ENCODE data around the gene PLET1. TPM values are rescaled to one million over a fixed set of nuclear protein-coding genes. Genes with fewer than 3 reads are reported as not detected.

Gene PLET1
- total and polyA plus RNA-seq, 2 donors, result not detected

DNA sequence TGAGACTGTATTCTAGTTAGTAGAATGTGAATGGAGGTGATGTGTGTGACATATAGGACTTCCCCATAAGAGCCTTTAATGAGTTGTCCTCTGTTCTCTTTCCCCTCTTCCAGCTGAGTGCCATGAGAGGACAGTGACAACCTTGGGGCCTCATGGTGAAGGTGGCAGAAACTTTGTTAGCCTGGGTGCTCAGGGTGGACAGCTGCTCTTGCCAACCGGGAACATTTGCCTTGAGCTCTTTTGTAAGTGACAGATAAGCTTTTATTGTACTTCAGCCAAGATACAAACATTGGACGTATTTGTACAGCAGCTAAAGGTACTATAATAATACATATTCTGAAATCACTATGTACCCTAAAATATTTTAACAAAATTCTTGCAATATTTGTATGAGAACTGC lies 33.0 kb upstream of the PLET1 start:
- 51% methylated on average over 2 of the region's 2 CpGs for WGBS
- Histone ChIP-seq H3K4me3 (ENCODE audit: low read depth, low read length) (no peak overlapping the region), H3K36me3 (ENCODE audit: insufficient read depth) (no peaks in the 10 kb centered on the region), H3K27ac (ENCODE audit: low read depth) (no peak overlapping the region), H3K4me1 (ENCODE audit: insufficient read depth) (peaks cover 3% of the 10 kb centered on the region)
- no peak for DNase-seq (ENCODE audit: extremely low spot score)

DNA sequence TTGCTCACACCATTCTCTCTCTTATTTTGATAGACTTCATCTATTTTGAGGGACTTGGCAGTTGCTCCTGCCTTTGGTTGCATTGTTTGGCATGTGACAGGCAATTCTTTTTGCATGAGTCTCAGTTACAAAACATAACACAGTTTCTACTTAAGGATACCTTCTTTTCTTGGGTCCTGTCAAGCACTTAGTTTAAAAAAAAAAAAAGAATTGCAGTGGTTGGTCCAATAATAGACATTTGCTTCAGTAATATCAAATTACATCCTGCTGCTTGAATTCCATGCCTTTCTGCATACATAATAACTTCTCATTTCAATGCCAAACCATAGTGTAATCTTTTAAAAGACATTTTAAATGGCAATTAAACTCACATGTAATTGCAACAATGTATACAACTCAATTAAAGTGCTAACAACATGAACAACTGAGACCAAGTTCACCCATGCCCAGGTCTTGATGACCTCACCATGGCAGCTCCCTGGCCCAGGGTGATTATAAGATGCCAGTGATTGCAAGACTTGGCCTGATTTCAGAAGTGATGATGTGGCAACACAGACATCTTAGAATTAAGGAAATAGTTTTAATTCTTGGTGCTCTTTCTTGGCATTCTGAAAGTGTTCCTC lies 32.2 kb upstream of the PLET1 start:
- no peak for DNase-seq (ENCODE audit: extremely low spot score)
- H3K36me3 ChIP-seq (ENCODE audit: insufficient read depth), result no peaks in the 10 kb centered on the region
- H3K27ac ChIP-seq (ENCODE audit: low read depth), result no peak overlapping the region
- no peak overlapping the region for H3K4me3 ChIP-seq (ENCODE audit: low read depth, low read length)
- peaks cover 3% of the 10 kb centered on the region for H3K4me1 ChIP-seq (ENCODE audit: insufficient read depth)

DNA sequence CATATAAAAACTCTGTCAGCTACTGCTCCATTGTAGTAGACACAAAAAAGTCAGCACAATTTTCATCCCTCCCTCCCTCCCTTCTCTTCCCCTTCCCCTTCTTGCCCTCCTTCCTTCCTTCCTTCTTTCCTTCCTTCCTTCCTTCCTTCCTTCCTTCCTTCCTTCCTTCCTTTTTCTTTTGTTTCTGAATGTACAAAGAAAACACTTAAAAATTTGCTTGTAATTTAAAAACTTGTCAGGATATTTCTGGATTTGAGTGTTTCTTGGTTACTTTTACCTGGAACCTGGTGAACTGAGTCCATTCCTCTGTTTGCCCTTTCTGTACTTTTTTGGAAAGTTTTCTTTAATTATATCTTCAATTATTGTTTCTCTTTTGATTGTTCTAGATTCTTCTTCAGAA lies 31.5 kb upstream of the PLET1 start:
- DNase-seq (ENCODE audit: extremely low spot score), result no peak
- H3K4me3 ChIP-seq (ENCODE audit: low read depth, low read length), result no peak overlapping the region
- H3K4me1 ChIP-seq (ENCODE audit: insufficient read depth), result peaks cover 3% of the 10 kb centered on the region
- no peak overlapping the region for H3K27ac ChIP-seq (ENCODE audit: low read depth)
- H3K36me3 ChIP-seq (ENCODE audit: insufficient read depth), result no peaks in the 10 kb centered on the region

DNA sequence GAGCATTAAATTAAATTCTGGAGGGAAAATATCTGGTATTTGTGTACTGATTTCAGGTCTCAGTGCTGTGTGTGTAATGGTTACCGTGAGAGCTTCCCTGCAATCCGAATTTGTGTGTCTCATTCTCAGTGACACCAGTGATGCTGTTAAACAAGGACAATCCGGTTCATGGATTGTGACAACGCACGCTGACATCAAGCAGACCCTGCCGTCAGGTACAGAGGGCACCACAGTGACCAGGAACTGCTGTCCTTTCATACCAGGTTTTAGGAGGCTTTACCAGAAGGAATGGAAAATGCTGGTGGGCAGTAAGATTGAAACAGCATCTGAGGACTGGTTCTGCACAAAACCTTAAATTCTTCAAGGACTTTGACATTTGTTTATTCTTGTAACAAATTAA lies 30.5 kb upstream of the PLET1 start:
- Histone ChIP-seq H3K36me3 (ENCODE audit: insufficient read depth) (no peaks in the 10 kb centered on the region), H3K4me1 (ENCODE audit: insufficient read depth) (peaks cover 3% of the 10 kb centered on the region), H3K27ac (ENCODE audit: low read depth) (no peak overlapping the region), H3K4me3 (ENCODE audit: low read depth, low read length) (no peak overlapping the region)
- DNase-seq (ENCODE audit: extremely low spot score), result no peak
- 84% methylated on average over 6 of the region's 6 CpGs for WGBS

DNA sequence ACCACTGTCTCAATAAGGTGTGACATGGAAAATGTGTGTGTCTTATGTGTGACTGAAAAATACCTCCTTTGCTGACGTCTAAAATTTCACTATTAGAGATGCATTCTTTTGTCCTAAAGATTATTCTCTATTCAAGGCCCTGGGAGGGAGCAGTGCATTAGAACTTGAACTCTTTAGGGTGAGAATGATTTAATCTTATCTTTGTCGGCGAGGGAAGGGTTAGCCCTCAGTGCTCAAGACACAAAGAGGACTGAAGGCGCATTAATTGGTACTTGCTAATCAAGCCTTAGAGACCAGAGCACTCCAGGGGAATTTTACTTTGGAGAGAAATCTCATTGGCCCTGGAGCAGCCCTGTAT lies 29.8 kb upstream of the PLET1 start:
- H3K36me3 ChIP-seq (ENCODE audit: insufficient read depth), result no peaks in the 10 kb centered on the region
- H3K4me1 ChIP-seq (ENCODE audit: insufficient read depth), result peaks cover 3% of the 10 kb centered on the region
- H3K4me3 ChIP-seq (ENCODE audit: low read depth, low read length), result peak overlapping the region; percentile 60
- WGBS, result 15% methylated on average over 4 of the region's 4 CpGs
- DNase-seq (ENCODE audit: extremely low spot score), result no peak
- no peak overlapping the region for H3K27ac ChIP-seq (ENCODE audit: low read depth)

DNA sequence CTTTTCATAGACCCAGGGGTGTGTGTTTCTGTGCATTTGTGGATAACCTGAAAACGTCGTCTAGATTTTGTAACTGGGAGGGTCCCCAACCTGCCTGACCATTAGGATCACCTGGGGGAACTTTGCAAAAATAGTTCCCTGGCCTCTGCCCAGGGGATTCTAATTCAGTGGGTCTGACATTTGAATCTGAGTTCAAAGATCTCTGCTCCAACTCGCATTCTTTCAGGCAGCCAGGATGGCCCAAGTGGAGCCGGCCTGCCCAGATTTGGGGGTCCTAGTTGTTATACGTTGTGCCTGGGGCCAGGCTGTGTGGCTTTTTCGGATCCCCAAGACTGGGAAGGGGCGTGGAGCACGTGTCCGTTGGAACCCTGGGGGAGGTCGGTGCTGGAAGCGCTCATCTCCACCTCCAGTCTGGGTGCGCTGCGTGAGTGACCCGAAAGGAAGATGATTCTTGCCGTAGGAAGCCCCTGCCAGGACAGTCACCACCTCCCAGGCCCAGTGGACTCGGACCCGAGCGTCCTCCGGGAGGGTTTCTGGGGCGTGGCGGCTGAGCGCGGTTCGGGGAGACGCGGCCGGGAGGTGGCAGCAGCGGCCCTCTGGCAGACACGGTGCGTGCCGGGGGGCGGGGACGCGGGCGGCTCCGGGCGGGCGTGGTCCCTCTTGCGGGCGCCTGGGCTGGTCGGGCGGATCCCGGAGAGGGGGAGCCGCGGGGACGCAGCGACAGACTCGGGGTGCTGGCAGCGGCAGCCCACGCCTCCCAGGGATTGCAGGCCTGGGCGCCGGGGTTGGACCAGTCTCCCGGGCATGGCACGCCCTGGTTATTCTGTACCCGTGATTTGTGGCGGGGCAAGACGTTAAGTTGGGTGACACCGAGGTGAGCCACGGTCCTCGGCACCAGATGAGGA lies 29.2 kb upstream of the PLET1 start:
- Histone ChIP-seq H3K27ac (ENCODE audit: low read depth) (no peak overlapping the region), H3K4me3 (ENCODE audit: low read depth, low read length) (peak overlapping the region; percentile 60), H3K36me3 (ENCODE audit: insufficient read depth) (no peaks in the 10 kb centered on the region), H3K4me1 (ENCODE audit: insufficient read depth) (peaks cover 3% of the 10 kb centered on the region)
- WGBS, result 3% methylated on average over 60 of the region's 60 CpGs
- DNase-seq (ENCODE audit: extremely low spot score), result no peak

DNA sequence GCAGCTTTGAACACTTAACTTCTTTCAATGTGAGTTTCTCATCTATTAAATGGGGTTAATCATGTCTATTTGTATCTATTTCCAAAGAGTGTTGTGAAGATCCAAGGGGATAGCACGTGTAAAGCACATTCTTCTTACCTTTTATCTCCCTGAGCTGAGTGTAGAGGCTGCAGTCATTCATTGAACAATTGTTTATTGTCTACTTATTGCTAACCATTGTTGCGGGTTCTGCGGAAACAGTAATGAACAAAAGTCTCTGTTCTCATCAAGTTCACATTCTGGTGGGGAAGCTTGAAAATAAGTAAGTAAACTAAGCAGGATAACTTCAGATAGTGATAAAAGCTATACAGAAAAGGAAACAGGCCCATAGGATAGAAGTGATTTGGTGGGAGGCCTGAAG lies 27.4 kb upstream of the PLET1 start:
- Histone ChIP-seq H3K4me3 (ENCODE audit: low read depth, low read length) (no peak overlapping the region), H3K4me1 (ENCODE audit: insufficient read depth) (peaks cover 3% of the 10 kb centered on the region), H3K27ac (ENCODE audit: low read depth) (no peak overlapping the region), H3K36me3 (ENCODE audit: insufficient read depth) (no peaks in the 10 kb centered on the region)
- no peak for DNase-seq (ENCODE audit: extremely low spot score)
- WGBS, result 93% methylated on average over 3 of the region's 3 CpGs

DNA sequence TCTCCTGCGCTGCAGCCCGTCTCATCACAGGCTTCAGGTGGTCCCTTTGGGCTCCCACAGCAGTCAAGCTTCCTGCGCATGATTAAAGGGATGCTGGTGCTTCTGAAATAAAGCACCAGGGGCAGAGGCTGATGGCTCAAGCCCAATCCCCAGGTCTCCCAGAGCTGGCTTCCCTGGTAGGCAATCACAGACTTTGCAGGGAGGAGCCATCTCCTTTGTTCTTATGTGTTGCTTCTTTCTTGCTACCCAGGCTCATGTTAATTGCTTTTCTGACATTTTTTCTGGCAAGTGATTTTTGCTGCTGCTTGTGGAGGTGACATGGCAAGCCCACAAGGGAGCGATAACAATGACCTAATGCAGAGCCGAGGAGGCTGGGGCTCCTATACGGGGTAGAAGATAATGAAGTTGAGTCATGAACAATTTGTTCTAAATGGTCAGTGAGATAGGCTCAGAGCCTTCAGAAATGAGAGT lies 25.2 kb upstream of the PLET1 start:
- Histone ChIP-seq H3K27ac (ENCODE audit: low read depth) (no peak overlapping the region), H3K4me3 (ENCODE audit: low read depth, low read length) (no peak overlapping the region), H3K36me3 (ENCODE audit: insufficient read depth) (no peaks in the 10 kb centered on the region), H3K4me1 (ENCODE audit: insufficient read depth) (peaks cover 3% of the 10 kb centered on the region)
- 79% methylated on average over 6 of the region's 6 CpGs for WGBS
- DNase-seq (ENCODE audit: extremely low spot score), result no peak

DNA sequence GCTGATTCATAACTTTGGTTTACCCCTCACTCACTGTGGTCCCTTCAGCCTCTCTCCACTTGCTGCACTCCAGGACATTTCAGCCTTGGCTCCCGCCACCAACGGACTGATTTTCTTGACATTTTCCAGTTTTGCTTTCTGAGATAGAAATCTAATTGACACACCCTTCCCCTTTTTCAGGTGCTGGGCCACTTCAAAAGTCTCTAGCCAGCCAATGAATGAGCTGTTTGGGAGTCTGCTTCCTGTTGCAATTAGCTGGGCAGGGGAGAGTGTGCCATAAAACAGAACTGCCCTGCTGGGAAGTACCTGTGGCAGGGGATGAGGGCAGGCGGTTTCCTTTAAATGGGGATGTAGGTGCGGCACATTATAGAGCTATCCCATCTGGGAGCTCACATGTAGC lies 21.1 kb upstream of the PLET1 start:
- no peak overlapping the region for H3K27ac ChIP-seq (ENCODE audit: low read depth)
- WGBS, result 78% methylated on average over 4 of the region's 4 CpGs
- H3K4me1 ChIP-seq (ENCODE audit: insufficient read depth), result no peaks in the 10 kb centered on the region
- DNase-seq (ENCODE audit: extremely low spot score), result no peak
- no peak overlapping the region for H3K4me3 ChIP-seq (ENCODE audit: low read depth, low read length)
- H3K36me3 ChIP-seq (ENCODE audit: insufficient read depth), result no peaks in the 10 kb centered on the region

DNA sequence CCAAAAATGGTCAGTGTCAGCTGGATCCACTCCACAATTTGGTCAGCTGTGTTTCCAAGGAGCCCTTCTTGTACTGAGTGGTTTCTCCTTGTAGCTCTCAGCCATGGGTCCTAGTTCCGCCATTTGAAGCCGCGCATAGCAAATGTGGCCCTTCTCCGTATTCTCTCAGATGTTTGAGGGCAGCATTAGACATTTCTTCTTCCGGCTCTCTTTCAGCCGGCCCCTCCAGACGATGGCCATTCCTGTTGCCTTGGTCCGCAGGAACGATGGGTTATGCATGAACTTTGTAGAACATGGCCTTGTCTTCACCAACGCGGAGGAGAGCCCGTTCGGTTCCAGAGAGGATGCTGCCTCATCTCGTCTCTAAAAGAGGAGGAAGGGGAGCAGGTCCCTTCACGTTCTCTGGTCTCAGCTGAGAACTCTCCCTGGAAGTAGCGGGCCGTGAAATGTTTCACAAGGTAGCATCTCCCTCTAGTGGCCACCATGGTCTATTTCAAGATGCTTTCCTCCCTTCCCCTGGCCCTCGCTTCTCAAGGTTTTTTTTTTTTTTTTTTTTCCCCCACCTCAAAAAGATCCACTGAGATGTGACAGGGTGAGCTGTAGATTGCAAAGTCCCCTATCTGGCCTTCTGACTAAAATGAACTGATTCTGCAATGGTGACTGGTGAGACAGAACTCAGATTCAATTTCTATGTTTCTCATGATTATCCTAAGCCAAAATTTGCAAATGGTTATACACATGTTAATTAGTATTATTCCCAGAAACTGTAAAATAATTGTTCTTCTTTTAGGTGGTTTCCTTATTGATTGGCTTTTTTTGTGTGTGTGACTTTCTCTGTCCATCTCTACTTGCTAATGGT lies 19.8 kb upstream of the PLET1 start:
- peak overlapping the region; percentile 26 for H3K4me3 ChIP-seq (ENCODE audit: low read depth, low read length)
- under 1% methylated on average over 18 of the region's 18 CpGs for WGBS
- no peaks in the 10 kb centered on the region for H3K4me1 ChIP-seq (ENCODE audit: insufficient read depth)
- no peaks in the 10 kb centered on the region for H3K36me3 ChIP-seq (ENCODE audit: insufficient read depth)
- DNase-seq (ENCODE audit: extremely low spot score), result peak; percentile 68
- no peak overlapping the region for H3K27ac ChIP-seq (ENCODE audit: low read depth)

DNA sequence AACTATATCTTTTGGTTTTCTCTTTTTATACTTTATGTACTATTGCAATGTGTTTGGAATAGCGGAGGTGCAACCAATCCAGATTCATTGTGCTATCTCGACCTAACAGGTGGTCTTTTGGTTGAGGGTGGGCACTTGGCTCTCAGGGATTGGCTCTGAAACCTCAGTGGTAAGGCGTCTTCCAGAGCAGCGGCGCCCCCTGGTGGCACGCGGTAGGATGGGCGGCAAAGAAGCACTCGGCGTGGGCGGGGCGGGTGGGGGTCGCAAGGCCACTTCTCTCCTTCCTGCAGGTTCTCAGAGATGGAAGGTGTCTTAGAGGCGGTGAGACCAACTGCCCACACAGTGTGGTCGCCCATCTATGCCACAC lies 19.2 kb upstream of the PLET1 start:
- no peak for DNase-seq (ENCODE audit: extremely low spot score)
- under 1% methylated on average over 15 of the region's 15 CpGs for WGBS
- Histone ChIP-seq H3K4me1 (ENCODE audit: insufficient read depth) (no peaks in the 10 kb centered on the region), H3K4me3 (ENCODE audit: low read depth, low read length) (peak overlapping the region; percentile 26), H3K27ac (ENCODE audit: low read depth) (no peak overlapping the region), H3K36me3 (ENCODE audit: insufficient read depth) (no peaks in the 10 kb centered on the region)

DNA sequence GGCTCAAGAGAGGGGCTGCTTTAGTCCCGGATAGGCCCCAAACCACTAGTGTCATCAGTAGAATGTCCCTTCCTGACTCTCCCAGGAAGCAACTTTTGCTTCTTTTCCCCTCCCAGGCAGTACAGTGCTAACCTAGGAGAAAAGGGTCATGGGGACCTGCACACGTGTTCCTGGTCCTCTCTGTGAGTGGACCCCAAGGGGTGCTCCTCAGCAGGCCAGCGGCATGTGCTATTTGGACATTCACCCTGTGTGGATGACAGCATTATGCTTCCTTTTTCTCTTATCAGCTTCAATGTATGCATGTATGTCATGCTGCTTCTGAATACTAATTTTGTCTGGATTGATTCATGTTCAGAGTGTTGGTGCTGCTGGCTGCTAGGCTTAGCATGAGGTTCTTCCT lies 18.1 kb upstream of the PLET1 start:
- WGBS, result 81% methylated on average over 3 of the region's 3 CpGs
- Histone ChIP-seq H3K27ac (ENCODE audit: low read depth) (no peak overlapping the region), H3K36me3 (ENCODE audit: insufficient read depth) (no peaks in the 10 kb centered on the region), H3K4me3 (ENCODE audit: low read depth, low read length) (no peak overlapping the region), H3K4me1 (ENCODE audit: insufficient read depth) (no peaks in the 10 kb centered on the region)
- no peak for DNase-seq (ENCODE audit: extremely low spot score)

DNA sequence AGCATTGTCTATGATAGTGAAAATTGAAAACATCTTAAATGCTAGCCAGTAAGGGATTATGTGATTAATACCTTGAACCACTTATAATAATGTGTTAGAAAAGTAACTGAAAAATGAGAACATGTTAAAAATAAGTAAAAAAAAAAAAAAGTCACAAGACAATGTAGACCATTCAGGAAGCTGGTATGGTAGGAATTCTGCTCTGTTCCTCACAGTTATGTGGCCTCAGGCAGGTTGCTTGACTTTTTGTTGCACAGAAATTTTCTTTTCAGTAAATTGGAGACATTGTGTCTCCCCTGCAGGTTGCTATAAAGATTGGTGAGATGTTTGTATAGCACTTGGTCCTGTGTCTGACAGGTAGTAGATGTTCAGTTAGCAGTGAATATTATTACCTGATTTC lies 17.3 kb upstream of the PLET1 start:
- Histone ChIP-seq H3K36me3 (ENCODE audit: insufficient read depth) (no peaks in the 10 kb centered on the region), H3K27ac (ENCODE audit: low read depth) (no peak overlapping the region)

DNA sequence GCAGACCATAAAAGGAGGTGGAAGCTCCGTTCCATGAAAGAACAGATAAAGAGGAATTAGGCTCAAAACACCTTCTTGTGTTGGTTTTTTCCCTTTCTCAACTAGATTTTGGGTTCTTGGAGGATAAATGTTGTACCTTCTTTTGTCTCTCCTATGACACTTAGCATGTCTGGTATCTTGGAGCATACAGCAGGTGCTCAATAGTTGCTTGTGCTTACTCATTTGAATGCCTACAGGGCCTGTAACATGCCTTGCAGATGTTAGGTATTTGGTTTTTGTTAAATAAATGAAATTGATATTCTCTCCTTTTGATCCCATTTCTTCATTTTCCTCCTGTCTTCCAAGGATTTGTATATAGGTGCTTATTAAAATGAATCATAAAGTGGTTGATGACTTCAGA lies 16.4 kb upstream of the PLET1 start:
- no peaks in the 10 kb centered on the region for H3K4me1 ChIP-seq (ENCODE audit: insufficient read depth)
- DNase-seq (ENCODE audit: extremely low spot score), result no peak
- 36% methylated on average over 1 of the region's 1 CpG for WGBS
- H3K36me3 ChIP-seq (ENCODE audit: insufficient read depth), result no peaks in the 10 kb centered on the region
- no peak overlapping the region for H3K4me3 ChIP-seq (ENCODE audit: low read depth, low read length)
- no peak overlapping the region for H3K27ac ChIP-seq (ENCODE audit: low read depth)

More for the DNA sequence above, 17.3 kb upstream of the PLET1 start:
- DNase-seq (ENCODE audit: extremely low spot score), result no peak
- no peak overlapping the region for H3K4me3 ChIP-seq (ENCODE audit: low read depth, low read length)
- H3K4me1 ChIP-seq (ENCODE audit: insufficient read depth), result no peaks in the 10 kb centered on the region
